Measurements from ENCODE around the gene PDGFB.

PDGFB gene

DNA sequence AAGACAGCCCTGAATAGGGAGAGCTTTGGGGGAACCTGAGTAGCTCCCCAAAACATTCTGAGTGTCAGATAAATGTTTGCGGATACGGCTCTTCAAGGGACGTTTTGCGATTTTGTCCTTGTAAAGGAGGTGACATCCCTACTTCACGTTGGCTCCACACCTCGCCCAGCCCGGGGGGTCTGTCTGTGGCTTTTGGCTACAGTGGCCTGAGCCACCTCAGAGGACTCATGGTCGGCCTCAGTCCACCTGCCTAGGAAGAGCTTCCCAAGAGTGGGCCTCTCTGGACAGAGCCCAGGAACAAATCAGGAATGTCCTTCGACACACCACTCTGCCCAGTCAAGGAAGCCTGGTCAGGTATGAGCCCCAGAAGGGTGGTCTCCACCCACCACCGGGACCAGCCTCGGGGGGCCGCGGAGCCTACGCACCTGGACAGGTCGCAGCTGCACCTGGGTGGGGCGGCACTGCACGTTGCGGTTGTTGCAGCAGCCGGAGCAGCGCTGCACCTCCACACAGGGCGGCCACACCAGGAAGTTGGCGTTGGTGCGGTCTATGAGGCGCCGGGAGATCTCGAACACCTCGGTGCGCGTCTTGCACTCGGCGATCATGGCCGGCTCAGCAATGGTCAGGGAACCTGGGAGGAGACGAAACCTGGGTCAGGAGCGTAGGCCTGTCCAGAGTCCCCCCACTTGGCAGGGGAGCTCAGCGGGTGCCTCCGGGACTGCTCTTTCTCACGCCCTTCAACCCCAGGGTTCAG lies 13.4 kb downstream of the PDGFB start:
- H3K27me3 ChIP-seq (ENCODE audit: insufficient read depth, poor library complexity, severe bottlenecking): no peaks in the 10 kb centered on the region
- DNase-seq (ENCODE audit: low spot score) (no peak), ATAC-seq (ENCODE audit: low read depth) (no peak)
- H3K4me3 ChIP-seq (ENCODE audit: severe bottlenecking): no peak overlapping the region
- no peaks in the 10 kb centered on the region for H3K9me3 ChIP-seq (ENCODE audit: severe bottlenecking)
- no peak overlapping the region for H3K27ac ChIP-seq (ENCODE audit: poor library complexity, severe bottlenecking)
- H3K36me3 ChIP-seq (ENCODE audit: low read depth): peaks cover 60% of the 10 kb centered on the region
- H3K4me1 ChIP-seq (ENCODE audit: insufficient read depth, poor library complexity, severe bottlenecking): peaks cover 15% of the 10 kb centered on the region
- TF ChIP-seq, protein P1, sequence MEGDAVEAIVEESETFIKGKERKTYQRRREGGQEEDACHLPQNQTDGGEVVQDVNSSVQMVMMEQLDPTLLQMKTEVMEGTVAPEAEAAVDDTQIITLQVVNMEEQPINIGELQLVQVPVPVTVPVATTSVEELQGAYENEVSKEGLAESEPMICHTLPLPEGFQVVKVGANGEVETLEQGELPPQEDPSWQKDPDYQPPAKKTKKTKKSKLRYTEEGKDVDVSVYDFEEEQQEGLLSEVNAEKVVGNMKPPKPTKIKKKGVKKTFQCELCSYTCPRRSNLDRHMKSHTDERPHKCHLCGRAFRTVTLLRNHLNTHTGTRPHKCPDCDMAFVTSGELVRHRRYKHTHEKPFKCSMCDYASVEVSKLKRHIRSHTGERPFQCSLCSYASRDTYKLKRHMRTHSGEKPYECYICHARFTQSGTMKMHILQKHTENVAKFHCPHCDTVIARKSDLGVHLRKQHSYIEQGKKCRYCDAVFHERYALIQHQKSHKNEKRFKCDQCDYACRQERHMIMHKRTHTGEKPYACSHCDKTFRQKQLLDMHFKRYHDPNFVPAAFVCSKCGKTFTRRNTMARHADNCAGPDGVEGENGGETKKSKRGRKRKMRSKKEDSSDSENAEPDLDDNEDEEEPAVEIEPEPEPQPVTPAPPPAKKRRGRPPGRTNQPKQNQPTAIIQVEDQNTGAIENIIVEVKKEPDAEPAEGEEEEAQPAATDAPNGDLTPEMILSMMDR (IDR thresholded peaks at IDR 0.05; ENCODE audit: poor library complexity, severe bottlenecking): no peak

DNA sequence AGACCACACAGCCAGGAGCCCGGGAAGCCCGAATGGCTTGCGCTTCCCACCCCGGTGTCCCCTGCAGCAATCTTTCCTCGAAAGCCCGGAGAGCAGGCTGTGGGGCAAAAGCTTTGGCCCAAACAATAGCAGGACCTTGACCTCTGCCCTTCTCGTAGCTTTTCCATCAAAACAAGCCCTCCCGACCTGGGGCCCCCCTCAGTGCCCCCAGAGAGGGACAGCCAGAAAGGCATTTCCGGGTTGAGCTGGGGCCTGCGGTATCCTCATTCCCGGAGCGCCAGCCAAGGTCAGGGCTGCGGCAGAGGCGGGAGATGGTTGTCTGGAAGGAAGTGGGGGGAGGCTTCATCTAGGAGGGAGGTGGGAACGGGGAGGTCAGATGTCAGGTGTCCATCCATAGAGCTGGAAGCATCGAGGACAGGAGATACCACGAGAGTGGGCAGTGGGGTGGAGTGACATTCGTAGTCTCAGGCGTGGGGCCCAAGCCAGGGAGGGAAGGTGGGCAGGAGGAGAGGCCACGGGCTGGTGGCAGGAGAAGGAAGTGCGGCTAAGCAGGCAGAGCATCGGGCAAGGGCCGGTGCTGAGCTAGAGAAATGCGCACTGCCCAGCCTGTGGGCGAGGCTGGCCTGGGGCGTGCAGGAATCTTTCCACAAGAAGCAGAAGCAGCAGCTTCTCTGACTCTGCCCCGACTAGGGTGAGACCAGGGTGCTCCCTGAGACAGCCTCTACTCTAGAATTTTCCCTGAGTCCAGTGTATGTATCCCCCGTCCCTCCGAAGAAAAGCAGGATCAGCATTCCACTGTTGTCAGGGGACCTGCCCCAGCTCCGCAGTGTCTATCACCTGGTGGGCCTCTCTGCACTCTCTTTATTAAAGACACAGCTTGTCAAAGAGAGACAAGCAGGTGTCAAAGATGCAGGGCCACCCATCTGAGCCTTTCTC lies 14.3 kb downstream of the PDGFB start:
- Histone ChIP-seq H3K27me3 (ENCODE audit: insufficient read depth, poor library complexity, severe bottlenecking) (no peaks in the 10 kb centered on the region), H3K36me3 (ENCODE audit: low read depth) (peaks cover 66% of the 10 kb centered on the region), H3K9me3 (ENCODE audit: severe bottlenecking) (no peaks in the 10 kb centered on the region), H3K4me3 (ENCODE audit: severe bottlenecking) (no peak overlapping the region), H3K27ac (ENCODE audit: poor library complexity, severe bottlenecking) (no peak overlapping the region), H3K4me1 (ENCODE audit: insufficient read depth, poor library complexity, severe bottlenecking) (peaks cover 6% of the 10 kb centered on the region)
- TF ChIP-seq, protein P1 (IDR thresholded peaks at IDR 0.05; ENCODE audit: poor library complexity, severe bottlenecking): no peak
- ATAC-seq (ENCODE audit: low read depth) (no peak), DNase-seq (ENCODE audit: low spot score) (no peak)

DNA sequence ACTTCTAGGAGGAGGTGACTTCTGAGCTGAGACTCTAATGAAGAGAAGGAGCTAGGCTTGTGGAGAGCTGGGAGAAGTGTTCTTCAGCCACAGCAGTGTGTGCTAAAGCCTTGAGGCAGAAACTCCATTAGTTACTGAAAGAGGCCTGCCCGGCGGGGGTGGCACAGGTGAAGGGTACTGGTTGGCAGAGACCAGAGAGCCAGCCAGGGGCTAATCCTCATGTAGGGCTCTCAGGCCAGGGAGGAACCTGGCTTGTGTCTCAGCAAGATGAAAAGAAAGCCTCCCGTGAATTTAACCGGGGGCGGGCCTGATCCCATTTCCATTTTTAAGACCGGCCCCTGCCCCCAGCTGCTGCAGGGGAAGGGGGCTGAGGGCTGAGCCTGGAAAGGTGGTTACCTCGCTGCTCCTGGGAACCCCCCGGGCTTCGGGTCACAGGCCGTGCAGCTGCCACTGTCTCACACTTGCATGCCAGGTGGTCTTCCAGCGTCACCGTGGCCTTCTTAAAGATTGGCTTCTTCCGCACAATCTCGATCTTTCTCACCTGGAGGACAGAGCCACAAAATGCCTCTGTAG lies 15.0 kb downstream of the PDGFB start:
- ATAC-seq (ENCODE audit: low read depth): no peak
- Histone ChIP-seq H3K36me3 (ENCODE audit: low read depth) (peaks cover 72% of the 10 kb centered on the region), H3K9me3 (ENCODE audit: severe bottlenecking) (no peaks in the 10 kb centered on the region), H3K27me3 (ENCODE audit: insufficient read depth, poor library complexity, severe bottlenecking) (no peaks in the 10 kb centered on the region), H3K4me3 (ENCODE audit: severe bottlenecking) (no peak overlapping the region), H3K4me1 (ENCODE audit: insufficient read depth, poor library complexity, severe bottlenecking) (no peaks in the 10 kb centered on the region), H3K27ac (ENCODE audit: poor library complexity, severe bottlenecking) (no peak overlapping the region)
- no peak for DNase-seq (ENCODE audit: low spot score)
- TF ChIP-seq, protein P1 (IDR thresholded peaks at IDR 0.05; ENCODE audit: poor library complexity, severe bottlenecking): no peak

DNA sequence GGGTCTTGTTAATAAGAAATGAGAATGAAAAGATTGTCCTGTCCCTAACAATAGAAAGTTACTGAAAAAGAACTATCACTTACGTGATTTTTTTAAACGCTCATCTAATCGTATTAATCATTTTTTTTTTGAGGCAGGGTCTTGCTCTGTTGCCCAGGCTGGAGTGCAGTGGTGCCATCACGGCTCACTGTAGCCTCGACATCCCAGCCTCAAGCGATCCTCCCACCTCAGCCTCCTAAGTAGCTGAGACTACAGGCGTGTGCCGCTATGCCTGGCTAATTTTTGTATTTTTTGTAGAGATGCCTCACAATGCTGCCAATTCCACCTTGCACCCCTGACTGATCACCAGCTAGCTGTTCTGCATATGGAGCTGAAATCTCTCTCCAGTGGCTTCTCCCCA lies 15.7 kb downstream of the PDGFB start:
- TF ChIP-seq, protein P1 (IDR thresholded peaks at IDR 0.05; ENCODE audit: poor library complexity, severe bottlenecking): no peak
- Histone ChIP-seq H3K27ac (ENCODE audit: poor library complexity, severe bottlenecking) (no peak overlapping the region), H3K4me3 (ENCODE audit: severe bottlenecking) (no peak overlapping the region), H3K36me3 (ENCODE audit: low read depth) (peaks cover 78% of the 10 kb centered on the region), H3K9me3 (ENCODE audit: severe bottlenecking) (no peaks in the 10 kb centered on the region), H3K27me3 (ENCODE audit: insufficient read depth, poor library complexity, severe bottlenecking) (no peaks in the 10 kb centered on the region), H3K4me1 (ENCODE audit: insufficient read depth, poor library complexity, severe bottlenecking) (no peaks in the 10 kb centered on the region)
- no peak for DNase-seq (ENCODE audit: low spot score)
- no peak for ATAC-seq (ENCODE audit: low read depth)
